PC-9 (cell line): ENCODE results near the gene IL12RB1.

Experiments used
- EZH2 ChIP-seq: fragments of 200-600 bp; sonication (generic); IDR thresholded peaks from 2 replicates; pipeline ENCODE4 v1.8.0; 2017; ENCODE audit warnings: antibody characterized with exemption, low read depth
- TF ChIP-seq, protein P1 (sequence below): fragments of 200-600 bp; sonication (generic); conservative IDR thresholded peaks from 2 replicates; pipeline ENCODE4 v1.6.1; 2017; ENCODE audit warnings: mixed run types, antibody characterized with exemption, mild to moderate bottlenecking, moderate library complexity

DNA sequence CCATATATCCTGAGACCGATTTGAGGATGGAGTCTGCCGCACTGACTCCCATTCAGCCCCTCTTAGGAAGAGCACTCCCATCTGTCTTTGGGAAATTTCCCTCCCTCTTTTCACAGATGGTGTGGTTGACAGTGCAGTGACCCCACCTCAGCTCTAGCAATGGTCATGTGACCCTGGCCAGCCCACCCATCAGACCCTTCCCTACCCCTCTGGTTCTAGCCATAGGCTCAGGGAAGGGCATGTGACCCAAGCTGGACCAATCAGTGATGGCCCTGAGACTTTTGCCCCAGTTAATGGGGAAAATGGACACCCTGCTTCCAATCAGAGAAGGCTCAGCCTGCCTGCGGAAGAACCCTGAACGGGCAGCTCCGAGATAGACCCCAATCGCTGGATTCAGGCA is 26.3 kb downstream of the IL12RB1 start:
- TF ChIP-seq, protein P1, sequence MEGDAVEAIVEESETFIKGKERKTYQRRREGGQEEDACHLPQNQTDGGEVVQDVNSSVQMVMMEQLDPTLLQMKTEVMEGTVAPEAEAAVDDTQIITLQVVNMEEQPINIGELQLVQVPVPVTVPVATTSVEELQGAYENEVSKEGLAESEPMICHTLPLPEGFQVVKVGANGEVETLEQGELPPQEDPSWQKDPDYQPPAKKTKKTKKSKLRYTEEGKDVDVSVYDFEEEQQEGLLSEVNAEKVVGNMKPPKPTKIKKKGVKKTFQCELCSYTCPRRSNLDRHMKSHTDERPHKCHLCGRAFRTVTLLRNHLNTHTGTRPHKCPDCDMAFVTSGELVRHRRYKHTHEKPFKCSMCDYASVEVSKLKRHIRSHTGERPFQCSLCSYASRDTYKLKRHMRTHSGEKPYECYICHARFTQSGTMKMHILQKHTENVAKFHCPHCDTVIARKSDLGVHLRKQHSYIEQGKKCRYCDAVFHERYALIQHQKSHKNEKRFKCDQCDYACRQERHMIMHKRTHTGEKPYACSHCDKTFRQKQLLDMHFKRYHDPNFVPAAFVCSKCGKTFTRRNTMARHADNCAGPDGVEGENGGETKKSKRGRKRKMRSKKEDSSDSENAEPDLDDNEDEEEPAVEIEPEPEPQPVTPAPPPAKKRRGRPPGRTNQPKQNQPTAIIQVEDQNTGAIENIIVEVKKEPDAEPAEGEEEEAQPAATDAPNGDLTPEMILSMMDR, result no peak
- no peak for TF ChIP-seq EZH2
